MV-4-11 (cell line): Measurements from ENCODE around the gene ZC2HC1B.
"Not testable (repeated sequence)": the region's sequence is repeated elsewhere in the genome, so short reads cannot be mapped to it uniquely, and the experiment has no call there.

Experiments
- DNase-seq: peaks from one replicate; lab custom pipeline; 2025; lab: John Stamatoyannopoulos, UW

The ZC2HC1B gene

GRCh38 chr6:143868808-143869207, 4.5 kb downstream of the ZC2HC1B start:
- DNase-seq, result not testable (repeated sequence)

- DNase-seq, result not testable (repeated sequence)
Measured at GRCh38 chr6:143871202-143871730, 7.0 kb downstream of the ZC2HC1B start.

- peak; percentile 63 for DNase-seq
Measured at GRCh38 chr6:143872201-143872600, 7.9 kb downstream of the ZC2HC1B start.

GRCh38 chr6:143873600-143873999, 9.3 kb downstream of the ZC2HC1B start:
- DNase-seq, result not testable (repeated sequence)

GRCh38 chr6:143874503-143874902, 10.2 kb downstream of the ZC2HC1B start:
- not testable (repeated sequence) for DNase-seq

- no peak for DNase-seq
Measured at GRCh38 chr6:143877584-143878271, 13.5 kb downstream of the ZC2HC1B start.

- no peak for DNase-seq
Measured at GRCh38 chr6:143878272-143878760, 14.0 kb downstream of the ZC2HC1B start.

- no peak for DNase-seq
Measured at GRCh38 chr6:143880412-143880811, 16.1 kb downstream of the ZC2HC1B start.

GRCh38 chr6:143882401-143882930, 18.2 kb downstream of the ZC2HC1B start:
- no peak for DNase-seq

GRCh38 chr6:143884216-143884900, 20.1 kb downstream of the ZC2HC1B start:
- DNase-seq, result no peak

GRCh38 chr6:143885116-143885515, 20.8 kb downstream of the ZC2HC1B start:
- no peak for DNase-seq

GRCh38 chr6:143894655-143895054, 30.4 kb downstream of the ZC2HC1B start:
- no peak for DNase-seq

GRCh38 chr6:143896126-143896860, 32.0 kb downstream of the ZC2HC1B start:
- DNase-seq, result peak; percentile 86

- no peak for DNase-seq
Measured at GRCh38 chr6:143900358-143900757, 36.1 kb downstream of the ZC2HC1B start.

GRCh38 chr6:143901885-143902750, 37.8 kb downstream of the ZC2HC1B start:
- peak; percentile 51 for DNase-seq

GRCh38 chr6:143902827-143903226, 38.6 kb downstream of the ZC2HC1B start:
- DNase-seq, result no peak

- no peak for DNase-seq
Measured at GRCh38 chr6:143911028-143911427, 46.8 kb downstream of the ZC2HC1B start.

- no peak for DNase-seq
Measured at GRCh38 chr6:143912671-143913070, 48.4 kb downstream of the ZC2HC1B start.

GRCh38 chr6:143917026-143917425, 52.8 kb downstream of the ZC2HC1B start:
- DNase-seq, result not testable (repeated sequence)

GRCh38 chr6:143928853-143929252, 64.6 kb downstream of the ZC2HC1B start:
- peak; percentile 34 for DNase-seq

GRCh38 chr6:143929975-143930374, 65.7 kb downstream of the ZC2HC1B start:
- no peak for DNase-seq
